Endodermal cell (in vitro differentiated cells): ENCODE results near the gene ZCCHC4. TPM values are rescaled to one million over a fixed set of nuclear protein-coding genes. Genes with fewer than 3 reads are reported as not detected.
"Not testable (repeated sequence)": the region's sequence is repeated elsewhere in the genome, so short reads cannot be mapped to it uniquely, and the experiment has no call there.

Experiments used
- DNase-seq: peaks from one replicate; pipeline ENCODE4 v3.0.0-alpha.2; 2017
- H3K27ac ChIP-seq: 2 replicates; pipeline ENCODE4 v1.5.1; 2013; ENCODE audit warnings: mild to moderate bottlenecking, low read depth, low read length, moderate library complexity
- H3K27me3 ChIP-seq: 2 replicates; pipeline ENCODE4 v1.6.1; 2013; ENCODE audit warnings: mild to moderate bottlenecking, low read length, moderate library complexity; ENCODE audit not compliant: insufficient read depth, control insufficient read depth, poor library complexity, severe bottlenecking
- H3K36me3 ChIP-seq: 2 replicates; pipeline ENCODE4 v1.7.0; 2013; ENCODE audit warnings: mild to moderate bottlenecking, low read length, moderate library complexity; ENCODE audit not compliant: control insufficient read depth, insufficient read depth
- H3K4me1 ChIP-seq: one replicate; pipeline ENCODE4 v1.7.0; 2013; ENCODE audit warnings: low read length; ENCODE audit not compliant: control insufficient read depth, insufficient read depth
- H3K4me3 ChIP-seq: 2 replicates; pipeline ENCODE4 v1.5.1; 2013; ENCODE audit warnings: mild to moderate bottlenecking, low read length, moderate library complexity
- H3K9ac ChIP-seq: 2 replicates; pipeline ENCODE4 v1.6.1; 2013; ENCODE audit warnings: mild to moderate bottlenecking, low read length, moderate library complexity; ENCODE audit not compliant: poor library complexity, severe bottlenecking; ENCODE audit errors: extremely low read depth
- H3K9me3 ChIP-seq: 2 replicates; pipeline ENCODE4 v1.6.1; 2013; ENCODE audit warnings: mild to moderate bottlenecking, low read length, moderate library complexity; ENCODE audit not compliant: control insufficient read depth
- H3K27ac Mint-ChIP-seq: 2 replicates; pipeline ENCODE4 v1.8.0; 2020; ENCODE audit warnings: mixed read lengths
- H3K27me3 Mint-ChIP-seq: 2 replicates; pipeline ENCODE4 v1.8.0; 2021; ENCODE audit warnings: mild to moderate bottlenecking, mixed read lengths; ENCODE audit not compliant: insufficient read depth
- H3K36me3 Mint-ChIP-seq: 2 replicates; pipeline ENCODE4 v1.8.0; 2020; ENCODE audit warnings: low read depth, mixed read lengths
- H3K4me1 Mint-ChIP-seq: 2 replicates; pipeline ENCODE4 v1.8.0; 2020; ENCODE audit warnings: mixed read lengths
- H3K4me3 Mint-ChIP-seq: 2 replicates; pipeline ENCODE4 v1.8.0; 2020; ENCODE audit warnings: mild to moderate bottlenecking, moderate library complexity, mixed read lengths
- H3K9me3 Mint-ChIP-seq: 2 replicates; pipeline ENCODE4 v1.8.0; 2020; ENCODE audit warnings: mild to moderate bottlenecking, mixed read lengths
- CTCF ChIP-seq: fragments of 200-600 bp; sonication (generic); conservative IDR thresholded peaks from 2 replicates; pipeline ENCODE4 v1.5.0; 2021; ENCODE audit warnings: antibody characterized with exemption, mild to moderate bottlenecking
- WGBS, 2 experiments: methylation state at CpG; one replicate each; pipeline versions ENCODE4 v1.1.5 to v1.1.7; 2013; ENCODE audit warnings: missing lambda C conversion rate in 2 of 2, mixed read lengths in 1 of 2; ENCODE audit not compliant: insufficient coverage in 1 of 2, insufficient read length in 1 of 2; 5-methylcytosine and 5-hydroxymethylcytosine counted together
- total RNA-seq, 2 donors: library from RNA; stranded (reverse); fragmentation: NEBNext Ultra II Directional in 1 of 2; extraction: Animal tissue kit (Norgen Biotek cat#: 25700) in 1 of 2; gene quantifications; 2 replicates in 1 of 2; 3 replicates in 1 of 2; pipeline ENCODE4 v1.2.1, GENCODE V29; 2021

ZCCHC4 gene
- total RNA-seq, 2 donors from 2014 or later = 11.1 to 19.7 TPM

- Mint-ChIP-seq H3K27ac (no peak overlapping the region), H3K4me3 (no peak overlapping the region), H3K9me3 (no peaks in the 10 kb centered on the region), H3K27me3 (no peaks in the 10 kb centered on the region), H3K36me3 (peaks cover 42% of the 10 kb centered on the region), H3K4me1 (peaks cover 2% of the 10 kb centered on the region)
- TF ChIP-seq CTCF = no peak
- H3K27me3 ChIP-seq = no peaks in the 10 kb centered on the region
- H3K9ac ChIP-seq = no peak overlapping the region
- peaks cover 20% of the 10 kb centered on the region for H3K36me3 ChIP-seq
- no peak overlapping the region for H3K4me3 ChIP-seq
- no peaks in the 10 kb centered on the region for H3K9me3 ChIP-seq
- 50 to 100% methylated on average over 1 of the region's 1 CpG for WGBS, 2 experiments
- H3K27ac ChIP-seq = no peak overlapping the region
- no peak for DNase-seq
- no peaks in the 10 kb centered on the region for H3K4me1 ChIP-seq
Observed at GRCh38 chr4:25320773-25321172, 8.2 kb downstream of the ZCCHC4 start.

GRCh38 chr4:25321703-25322102 lies 9.1 kb downstream of the ZCCHC4 start:
- no peak overlapping the region for H3K27ac Mint-ChIP-seq
- Histone ChIP-seq H3K9me3 (no peaks in the 10 kb centered on the region), H3K27me3 (no peaks in the 10 kb centered on the region), H3K4me1 (no peaks in the 10 kb centered on the region), H3K9ac (no peak overlapping the region), H3K36me3 (peaks cover 13% of the 10 kb centered on the region), H3K4me3 (no peak overlapping the region), H3K27ac (no peak overlapping the region)
- H3K9me3 Mint-ChIP-seq = no peaks in the 10 kb centered on the region
- H3K4me1 Mint-ChIP-seq = peaks cover 3% of the 10 kb centered on the region
- no peak for DNase-seq
- WGBS, 2 experiments = 94% methylated on average over 2 to 3 of the region's 3 CpGs
- no peak overlapping the region for H3K4me3 Mint-ChIP-seq
- peaks cover 33% of the 10 kb centered on the region for H3K36me3 Mint-ChIP-seq
- no peak for TF ChIP-seq CTCF
- no peaks in the 10 kb centered on the region for H3K27me3 Mint-ChIP-seq

GRCh38 chr4:25328463-25328862 lies 15.9 kb downstream of the ZCCHC4 start:
- H3K9me3 ChIP-seq, H3K4me1 Mint-ChIP-seq, H3K36me3 Mint-ChIP-seq, DNase-seq, H3K27ac Mint-ChIP-seq, H3K4me3 Mint-ChIP-seq, H3K4me1 ChIP-seq, H3K27ac ChIP-seq, H3K36me3 ChIP-seq, H3K27me3 ChIP-seq, H3K9me3 Mint-ChIP-seq, H3K4me3 ChIP-seq, H3K9ac ChIP-seq, H3K27me3 Mint-ChIP-seq: not testable (repeated sequence)
- 96 to 100% methylated on average over 3 of the region's 3 CpGs for WGBS, 2 experiments

GRCh38 chr4:25330335-25330734 lies 17.8 kb downstream of the ZCCHC4 start:
- Histone ChIP-seq H3K9ac (no peak overlapping the region), H3K4me3 (no peak overlapping the region), H3K4me1 (no peaks in the 10 kb centered on the region), H3K9me3 (no peaks in the 10 kb centered on the region), H3K27ac (no peak overlapping the region), H3K27me3 (no peaks in the 10 kb centered on the region), H3K36me3 (peaks cover 14% of the 10 kb centered on the region)
- no peak overlapping the region for H3K4me3 Mint-ChIP-seq
- no peak overlapping the region for H3K27ac Mint-ChIP-seq
- H3K27me3 Mint-ChIP-seq = no peaks in the 10 kb centered on the region
- no peak for TF ChIP-seq CTCF
- DNase-seq = no peak
- WGBS, 2 experiments = 93% methylated on average over 1 of the region's 1 CpG; no CpG with 5 or more reads in 1 of the 2 experiments
- H3K36me3 Mint-ChIP-seq = peaks cover 4% of the 10 kb centered on the region
- H3K4me1 Mint-ChIP-seq = peaks cover 3% of the 10 kb centered on the region
- H3K9me3 Mint-ChIP-seq = no peaks in the 10 kb centered on the region
